ENCODE data around the gene FAM228A.

FAM228A gene

DNA sequence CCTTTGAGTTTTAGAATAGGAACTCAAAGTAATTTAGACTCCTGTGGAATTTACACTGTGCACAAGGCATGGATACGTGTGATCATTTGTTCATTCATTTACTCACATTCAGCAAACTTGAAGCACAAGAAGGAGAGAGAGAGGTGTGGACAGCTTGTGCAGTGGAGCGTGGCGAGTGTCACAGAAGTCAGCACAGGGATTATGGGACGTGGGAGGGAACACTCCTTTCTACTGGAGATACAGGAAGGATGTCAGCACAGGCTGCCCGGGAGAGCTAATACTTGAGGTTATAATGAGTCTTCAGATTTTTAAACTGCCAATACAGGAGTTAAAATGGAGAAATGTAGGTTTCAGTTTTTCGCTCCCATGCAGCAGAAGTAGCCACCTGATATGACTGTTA is 7.0 kb downstream of the FAM228A start (continued):
- TF ChIP-seq, protein P1, sequence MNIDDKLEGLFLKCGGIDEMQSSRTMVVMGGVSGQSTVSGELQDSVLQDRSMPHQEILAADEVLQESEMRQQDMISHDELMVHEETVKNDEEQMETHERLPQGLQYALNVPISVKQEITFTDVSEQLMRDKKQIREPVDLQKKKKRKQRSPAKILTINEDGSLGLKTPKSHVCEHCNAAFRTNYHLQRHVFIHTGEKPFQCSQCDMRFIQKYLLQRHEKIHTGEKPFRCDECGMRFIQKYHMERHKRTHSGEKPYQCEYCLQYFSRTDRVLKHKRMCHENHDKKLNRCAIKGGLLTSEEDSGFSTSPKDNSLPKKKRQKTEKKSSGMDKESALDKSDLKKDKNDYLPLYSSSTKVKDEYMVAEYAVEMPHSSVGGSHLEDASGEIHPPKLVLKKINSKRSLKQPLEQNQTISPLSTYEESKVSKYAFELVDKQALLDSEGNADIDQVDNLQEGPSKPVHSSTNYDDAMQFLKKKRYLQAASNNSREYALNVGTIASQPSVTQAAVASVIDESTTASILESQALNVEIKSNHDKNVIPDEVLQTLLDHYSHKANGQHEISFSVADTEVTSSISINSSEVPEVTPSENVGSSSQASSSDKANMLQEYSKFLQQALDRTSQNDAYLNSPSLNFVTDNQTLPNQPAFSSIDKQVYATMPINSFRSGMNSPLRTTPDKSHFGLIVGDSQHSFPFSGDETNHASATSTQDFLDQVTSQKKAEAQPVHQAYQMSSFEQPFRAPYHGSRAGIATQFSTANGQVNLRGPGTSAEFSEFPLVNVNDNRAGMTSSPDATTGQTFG (tag by site-specific recombination; IDR thresholded peaks at IDR 0.05; ENCODE audit: borderline replicate concordance), result no peak
- TF ChIP-seq ZNF561 (tag by site-specific recombination; IDR thresholded peaks at IDR 0.05; ENCODE audit: borderline replicate concordance), result no peak

DNA sequence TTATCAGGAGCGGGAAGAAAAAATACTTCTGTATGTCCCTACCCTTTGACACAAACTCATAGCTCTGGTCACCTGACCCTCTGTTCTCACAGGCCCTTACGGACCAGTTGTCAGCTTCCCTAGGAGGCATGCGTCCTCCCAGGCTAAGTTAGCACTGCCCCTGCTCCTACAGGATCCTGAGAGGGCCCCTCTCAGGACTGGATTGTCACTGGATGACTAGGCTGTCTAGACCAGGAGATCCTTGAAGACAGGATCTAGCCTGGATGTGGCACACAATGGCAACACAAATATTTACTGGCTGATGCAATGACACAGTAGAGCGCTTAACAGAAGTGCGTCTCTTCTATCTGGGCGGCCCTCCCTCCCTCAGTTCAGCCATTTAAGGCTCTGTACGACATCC is 7.7 kb downstream of the FAM228A start:
- H3K36me3 ChIP-seq (ENCODE audit: control insufficient read depth in 2 of 2, insufficient read depth in 1 of 2, low read length in 2 of 2), result no peaks in the 10 kb centered on the region
- H3K4me1 ChIP-seq (ENCODE audit: control insufficient read depth, insufficient read depth, low read length), result no peaks in the 10 kb centered on the region
- H3K4me3 ChIP-seq (ENCODE audit: low read depth, low read length), result no peak overlapping the region
- CTCF ChIA-PET, result no interaction called here
- H3K27ac ChIP-seq (ENCODE audit: extremely low read depth, low read depth, low read length), result no peak overlapping the region
- TF ChIP-seq, protein P1 (tag by site-specific recombination; IDR thresholded peaks at IDR 0.05; ENCODE audit: borderline replicate concordance), result no peak
- TF ChIP-seq WT1 (tag by site-specific recombination; IDR thresholded peaks at IDR 0.05) (no peak), ZNF394 (tag by site-specific recombination; IDR thresholded peaks at IDR 0.05; ENCODE audit: borderline replicate concordance) (no peak), ZNF623 (tag by site-specific recombination; IDR thresholded peaks at IDR 0.05) (no peak), SALL2 (tag by site-specific recombination; IDR thresholded peaks at IDR 0.05; ENCODE audit: borderline replicate concordance) (no peak), ZSCAN18 (tag by site-specific recombination; IDR thresholded peaks at IDR 0.05) (no peak), ZNF707 (tag by site-specific recombination; IDR thresholded peaks at IDR 0.05) (no peak), GLI4 (tag by site-specific recombination; IDR thresholded peaks at IDR 0.05) (no peak), ZNF449 (tag by site-specific recombination; IDR thresholded peaks at IDR 0.05) (no peak), ZBTB21 (tag by site-specific recombination; IDR thresholded peaks at IDR 0.05) (no peak), PRDM6 (tag by site-specific recombination; IDR thresholded peaks at IDR 0.05) (no peak)
- TF ChIP-seq, protein P2, sequence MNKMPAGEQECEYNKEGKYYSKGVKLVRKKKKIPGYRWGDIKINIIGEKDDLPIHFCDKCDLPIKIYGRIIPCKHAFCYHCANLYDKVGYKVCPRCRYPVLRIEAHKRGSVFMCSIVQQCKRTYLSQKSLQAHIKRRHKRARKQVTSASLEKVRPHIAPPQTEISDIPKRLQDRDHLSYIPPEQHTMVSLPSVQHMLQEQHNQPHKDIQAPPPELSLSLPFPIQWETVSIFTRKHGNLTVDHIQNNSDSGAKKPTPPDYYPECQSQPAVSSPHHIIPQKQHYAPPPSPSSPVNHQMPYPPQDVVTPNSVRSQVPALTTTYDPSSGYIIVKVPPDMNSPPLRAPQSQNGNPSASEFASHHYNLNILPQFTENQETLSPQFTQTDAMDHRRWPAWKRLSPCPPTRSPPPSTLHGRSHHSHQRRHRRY (tag by site-specific recombination; IDR thresholded peaks at IDR 0.05), result no peak
- TF ChIP-seq, protein P3, sequence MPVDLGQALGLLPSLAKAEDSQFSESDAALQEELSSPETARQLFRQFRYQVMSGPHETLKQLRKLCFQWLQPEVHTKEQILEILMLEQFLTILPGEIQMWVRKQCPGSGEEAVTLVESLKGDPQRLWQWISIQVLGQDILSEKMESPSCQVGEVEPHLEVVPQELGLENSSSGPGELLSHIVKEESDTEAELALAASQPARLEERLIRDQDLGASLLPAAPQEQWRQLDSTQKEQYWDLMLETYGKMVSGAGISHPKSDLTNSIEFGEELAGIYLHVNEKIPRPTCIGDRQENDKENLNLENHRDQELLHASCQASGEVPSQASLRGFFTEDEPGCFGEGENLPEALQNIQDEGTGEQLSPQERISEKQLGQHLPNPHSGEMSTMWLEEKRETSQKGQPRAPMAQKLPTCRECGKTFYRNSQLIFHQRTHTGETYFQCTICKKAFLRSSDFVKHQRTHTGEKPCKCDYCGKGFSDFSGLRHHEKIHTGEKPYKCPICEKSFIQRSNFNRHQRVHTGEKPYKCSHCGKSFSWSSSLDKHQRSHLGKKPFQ (tag by site-specific recombination; IDR thresholded peaks at IDR 0.05), result no peak
- TF ChIP-seq, protein P4, sequence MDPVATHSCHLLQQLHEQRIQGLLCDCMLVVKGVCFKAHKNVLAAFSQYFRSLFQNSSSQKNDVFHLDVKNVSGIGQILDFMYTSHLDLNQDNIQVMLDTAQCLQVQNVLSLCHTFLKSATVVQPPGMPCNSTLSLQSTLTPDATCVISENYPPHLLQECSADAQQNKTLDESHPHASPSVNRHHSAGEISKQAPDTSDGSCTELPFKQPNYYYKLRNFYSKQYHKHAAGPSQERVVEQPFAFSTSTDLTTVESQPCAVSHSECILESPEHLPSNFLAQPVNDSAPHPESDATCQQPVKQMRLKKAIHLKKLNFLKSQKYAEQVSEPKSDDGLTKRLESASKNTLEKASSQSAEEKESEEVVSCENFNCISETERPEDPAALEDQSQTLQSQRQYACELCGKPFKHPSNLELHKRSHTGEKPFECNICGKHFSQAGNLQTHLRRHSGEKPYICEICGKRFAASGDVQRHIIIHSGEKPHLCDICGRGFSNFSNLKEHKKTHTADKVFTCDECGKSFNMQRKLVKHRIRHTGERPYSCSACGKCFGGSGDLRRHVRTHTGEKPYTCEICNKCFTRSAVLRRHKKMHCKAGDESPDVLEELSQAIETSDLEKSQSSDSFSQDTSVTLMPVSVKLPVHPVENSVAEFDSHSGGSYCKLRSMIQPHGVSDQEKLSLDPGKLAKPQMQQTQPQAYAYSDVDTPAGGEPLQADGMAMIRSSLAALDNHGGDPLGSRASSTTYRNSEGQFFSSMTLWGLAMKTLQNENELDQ (tag by site-specific recombination; IDR thresholded peaks at IDR 0.05; ENCODE audit: low read depth), result no peak
- TF ChIP-seq, protein P5, sequence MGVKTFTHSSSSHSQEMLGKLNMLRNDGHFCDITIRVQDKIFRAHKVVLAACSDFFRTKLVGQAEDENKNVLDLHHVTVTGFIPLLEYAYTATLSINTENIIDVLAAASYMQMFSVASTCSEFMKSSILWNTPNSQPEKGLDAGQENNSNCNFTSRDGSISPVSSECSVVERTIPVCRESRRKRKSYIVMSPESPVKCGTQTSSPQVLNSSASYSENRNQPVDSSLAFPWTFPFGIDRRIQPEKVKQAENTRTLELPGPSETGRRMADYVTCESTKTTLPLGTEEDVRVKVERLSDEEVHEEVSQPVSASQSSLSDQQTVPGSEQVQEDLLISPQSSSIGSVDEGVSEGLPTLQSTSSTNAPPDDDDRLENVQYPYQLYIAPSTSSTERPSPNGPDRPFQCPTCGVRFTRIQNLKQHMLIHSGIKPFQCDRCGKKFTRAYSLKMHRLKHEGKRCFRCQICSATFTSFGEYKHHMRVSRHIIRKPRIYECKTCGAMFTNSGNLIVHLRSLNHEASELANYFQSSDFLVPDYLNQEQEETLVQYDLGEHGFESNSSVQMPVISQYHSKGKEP (tag by site-specific recombination; IDR thresholded peaks at IDR 0.05), result no peak
- POLR2A ChIA-PET, result no interaction called here
- no peaks in the 10 kb centered on the region for H3K9me3 ChIP-seq (ENCODE audit: control insufficient read depth, insufficient read depth, low read depth, low read length)

Data from HEK293 (cell line).